ENCODE results near the gene DRC1. TPM values are rescaled to one million over a fixed set of nuclear protein-coding genes. Genes with fewer than 3 reads are reported as not detected.

DRC1 gene
- total RNA-seq, 2 donors from 2014 or later, result 0.33 to 0.48 TPM

DNA sequence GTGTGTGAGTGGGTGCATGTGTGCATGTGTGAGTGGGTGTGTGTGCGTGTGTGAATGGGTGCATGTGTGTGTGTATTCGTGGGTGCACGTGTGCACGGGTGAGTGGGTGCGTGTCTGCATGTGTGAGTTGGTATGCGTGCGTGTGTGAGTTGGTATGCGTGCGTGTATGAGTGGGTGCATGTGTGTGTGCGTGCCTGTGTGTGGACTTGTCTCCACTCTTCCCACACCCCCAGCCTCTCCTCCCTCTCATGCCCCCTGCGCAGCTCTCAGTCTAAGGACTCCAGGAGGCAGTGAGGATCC lies 81.3 kb downstream of the DRC1 start:
- no peak overlapping the region for H3K4me3 Mint-ChIP-seq
- H3K36me3 ChIP-seq (ENCODE audit: control insufficient read depth, insufficient read depth, low read length), result no peaks in the 10 kb centered on the region
- peaks cover 2% of the 10 kb centered on the region for H3K27me3 Mint-ChIP-seq (ENCODE audit: insufficient read depth)
- no peaks in the 10 kb centered on the region for H3K4me1 Mint-ChIP-seq
- H3K4me3 ChIP-seq (ENCODE audit: low read length), result no peak overlapping the region
- no peaks in the 10 kb centered on the region for H3K4me1 ChIP-seq (ENCODE audit: control insufficient read depth, insufficient read depth, low read length)
- no peaks in the 10 kb centered on the region for H3K9me3 ChIP-seq (ENCODE audit: control insufficient read depth, low read length)
- no peak overlapping the region for H3K27ac ChIP-seq (ENCODE audit: low read depth, low read length)
- no peaks in the 10 kb centered on the region for H3K27me3 ChIP-seq (ENCODE audit: control insufficient read depth, insufficient read depth, low read length, poor library complexity, severe bottlenecking)
- H3K9ac ChIP-seq (ENCODE audit: extremely low read depth, low read length, poor library complexity, severe bottlenecking), result no peak overlapping the region
- 86 to 100% methylated on average over 2 to 9 of the region's 11 CpGs for WGBS, 2 experiments (ENCODE audit: insufficient coverage in 1 of 2, insufficient read length in 1 of 2)
- H3K27ac Mint-ChIP-seq, result no peak overlapping the region
- TF ChIP-seq, protein P1, sequence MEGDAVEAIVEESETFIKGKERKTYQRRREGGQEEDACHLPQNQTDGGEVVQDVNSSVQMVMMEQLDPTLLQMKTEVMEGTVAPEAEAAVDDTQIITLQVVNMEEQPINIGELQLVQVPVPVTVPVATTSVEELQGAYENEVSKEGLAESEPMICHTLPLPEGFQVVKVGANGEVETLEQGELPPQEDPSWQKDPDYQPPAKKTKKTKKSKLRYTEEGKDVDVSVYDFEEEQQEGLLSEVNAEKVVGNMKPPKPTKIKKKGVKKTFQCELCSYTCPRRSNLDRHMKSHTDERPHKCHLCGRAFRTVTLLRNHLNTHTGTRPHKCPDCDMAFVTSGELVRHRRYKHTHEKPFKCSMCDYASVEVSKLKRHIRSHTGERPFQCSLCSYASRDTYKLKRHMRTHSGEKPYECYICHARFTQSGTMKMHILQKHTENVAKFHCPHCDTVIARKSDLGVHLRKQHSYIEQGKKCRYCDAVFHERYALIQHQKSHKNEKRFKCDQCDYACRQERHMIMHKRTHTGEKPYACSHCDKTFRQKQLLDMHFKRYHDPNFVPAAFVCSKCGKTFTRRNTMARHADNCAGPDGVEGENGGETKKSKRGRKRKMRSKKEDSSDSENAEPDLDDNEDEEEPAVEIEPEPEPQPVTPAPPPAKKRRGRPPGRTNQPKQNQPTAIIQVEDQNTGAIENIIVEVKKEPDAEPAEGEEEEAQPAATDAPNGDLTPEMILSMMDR (conservative IDR thresholded peaks at IDR 0.05), result no peak
- no peaks in the 10 kb centered on the region for H3K36me3 Mint-ChIP-seq (ENCODE audit: low read depth)
- DNase-seq, result no peak
- H3K9me3 Mint-ChIP-seq, result no peaks in the 10 kb centered on the region

DNA sequence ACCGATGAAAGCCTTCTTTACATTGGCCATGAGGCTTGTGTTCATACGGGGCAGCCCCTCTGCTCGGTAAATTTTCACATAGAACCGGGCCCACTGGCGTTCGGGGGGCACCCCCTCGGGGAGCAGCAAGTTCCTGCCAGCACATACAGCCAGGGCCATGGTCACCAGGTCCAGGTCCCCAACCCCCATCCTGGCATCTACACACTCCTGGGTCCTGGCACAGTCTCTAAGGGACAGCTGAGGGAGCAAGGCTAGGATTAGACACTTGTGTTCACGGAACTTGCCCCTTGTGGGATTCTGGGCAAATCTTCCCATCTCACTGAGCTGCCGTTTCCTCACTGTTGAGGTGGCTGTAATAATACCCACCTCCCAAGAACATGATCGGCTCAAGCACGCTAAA lies 81.8 kb downstream of the DRC1 start:
- Mint-ChIP-seq H3K4me3 (no peak overlapping the region), H3K36me3 (ENCODE audit: low read depth) (no peaks in the 10 kb centered on the region), H3K27ac (no peak overlapping the region), H3K9me3 (no peaks in the 10 kb centered on the region), H3K4me1 (no peaks in the 10 kb centered on the region), H3K27me3 (ENCODE audit: insufficient read depth) (peaks cover 2% of the 10 kb centered on the region)
- H3K4me1 ChIP-seq (ENCODE audit: control insufficient read depth, insufficient read depth, low read length), result no peaks in the 10 kb centered on the region
- H3K9ac ChIP-seq (ENCODE audit: extremely low read depth, low read length, poor library complexity, severe bottlenecking), result no peak overlapping the region
- TF ChIP-seq, protein P1 (conservative IDR thresholded peaks at IDR 0.05), result no peak
- no peaks in the 10 kb centered on the region for H3K27me3 ChIP-seq (ENCODE audit: control insufficient read depth, insufficient read depth, low read length, poor library complexity, severe bottlenecking)
- H3K4me3 ChIP-seq (ENCODE audit: low read length), result no peak overlapping the region
- 92 to 98% methylated on average over 8 to 11 of the region's 11 CpGs for WGBS, 2 experiments (ENCODE audit: insufficient coverage in 1 of 2, insufficient read length in 1 of 2)
- no peak for DNase-seq
- no peak overlapping the region for H3K27ac ChIP-seq (ENCODE audit: low read depth, low read length)
- H3K36me3 ChIP-seq (ENCODE audit: control insufficient read depth, insufficient read depth, low read length), result no peaks in the 10 kb centered on the region
- no peaks in the 10 kb centered on the region for H3K9me3 ChIP-seq (ENCODE audit: control insufficient read depth, low read length)

DNA sequence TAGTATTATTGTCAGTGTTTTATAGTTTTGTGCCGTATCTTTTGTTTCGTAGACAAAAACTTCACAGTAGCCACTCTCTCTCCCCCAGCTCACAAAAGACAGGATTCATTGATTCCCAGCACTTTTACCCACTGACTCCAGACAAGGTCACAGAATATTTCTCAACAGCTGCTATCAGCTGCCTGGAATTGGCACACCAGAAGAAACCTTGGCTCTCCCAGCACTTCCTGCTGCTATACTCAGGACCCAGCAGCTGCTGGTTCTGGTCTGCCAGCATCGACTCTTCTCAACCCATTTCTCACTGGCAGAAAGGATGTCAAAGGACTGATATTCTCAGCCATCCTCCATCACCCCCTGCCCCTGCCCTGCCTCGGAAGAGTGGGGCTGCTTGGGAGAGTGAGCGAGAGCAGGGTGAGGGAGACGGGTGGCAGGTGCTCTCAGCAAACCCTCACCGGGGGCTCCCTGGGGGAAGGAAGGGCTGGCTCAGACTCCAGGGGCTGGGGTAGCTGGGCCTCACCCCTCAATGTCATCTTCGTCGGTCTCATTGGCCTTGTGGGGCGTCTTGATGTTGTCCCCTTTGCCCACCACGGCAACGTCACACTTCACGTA lies 82.3 kb downstream of the DRC1 start:
- Mint-ChIP-seq H3K27me3 (ENCODE audit: insufficient read depth) (peaks cover 2% of the 10 kb centered on the region), H3K4me3 (no peak overlapping the region), H3K9me3 (no peaks in the 10 kb centered on the region), H3K36me3 (ENCODE audit: low read depth) (no peaks in the 10 kb centered on the region), H3K27ac (no peak overlapping the region), H3K4me1 (no peaks in the 10 kb centered on the region)
- no peak overlapping the region for H3K27ac ChIP-seq (ENCODE audit: low read depth, low read length)
- no peaks in the 10 kb centered on the region for H3K27me3 ChIP-seq (ENCODE audit: control insufficient read depth, insufficient read depth, low read length, poor library complexity, severe bottlenecking)
- no peaks in the 10 kb centered on the region for H3K4me1 ChIP-seq (ENCODE audit: control insufficient read depth, insufficient read depth, low read length)
- no peak overlapping the region for H3K4me3 ChIP-seq (ENCODE audit: low read length)
- H3K9ac ChIP-seq (ENCODE audit: extremely low read depth, low read length, poor library complexity, severe bottlenecking), result no peak overlapping the region
- TF ChIP-seq, protein P1 (conservative IDR thresholded peaks at IDR 0.05), result no peak
- 92 to 97% methylated on average over 6 to 13 of the region's 13 CpGs for WGBS, 2 experiments (ENCODE audit: insufficient coverage in 1 of 2, insufficient read length in 1 of 2)
- no peaks in the 10 kb centered on the region for H3K9me3 ChIP-seq (ENCODE audit: control insufficient read depth, low read length)
- no peaks in the 10 kb centered on the region for H3K36me3 ChIP-seq (ENCODE audit: control insufficient read depth, insufficient read depth, low read length)
- DNase-seq, result no peak

All from endodermal cell (in vitro differentiated cells).